Measurements from ENCODE around the gene COL19A1. TPM values are rescaled to one million over a fixed set of nuclear protein-coding genes. Genes with fewer than 3 reads are reported as not detected.

The COL19A1 gene
- total and polyA plus RNA-seq, 2 of the 13 experiments (the other 11 are each of a cell fraction or from before 2014, with no cell fraction given) = not detected

- no peak overlapping the region for H3K9ac ChIP-seq (ENCODE audit: insufficient read depth, low read depth, low read length)
- TF ChIP-seq ZMYM3 (CRISPR knock-in tag; IDR thresholded peaks at IDR 0.05) = no peak
- no peak for TF ChIP-seq HINFP (CRISPR knock-in tag; IDR thresholded peaks at IDR 0.05; ENCODE audit: low read depth)
- no peak for TF ChIP-seq ZBTB7A (CRISPR knock-in tag; IDR thresholded peaks at IDR 0.05)
- no peak for TF ChIP-seq UBTF (CRISPR knock-in tag; IDR thresholded peaks at IDR 0.05)
- DNase-seq (ENCODE audit: low spot score) = no peak
- no peaks in the 10 kb centered on the region for H3K4me1 ChIP-seq (ENCODE audit: insufficient read depth, low read length)
- H2AFZ ChIP-seq (ENCODE audit: low read length) = no peak overlapping the region
- no peak overlapping the region for H3K27ac ChIP-seq (ENCODE audit: extremely low read length, insufficient read depth, low read length)
- in situ Hi-C loops (cut with HindIII; ENCODE audit: extremely low pct_ligation_motif_present, low pct_unique_long_range_greater_than_20kb) = no loop called here
- POLR2A ChIA-PET = no interaction called here
- intact Hi-C loops (cut with micrococcal nuclease; ENCODE audit: unreplicated experiment) = no loop called here
- no peak for FAIRE-seq
- WGBS (ENCODE audit: low lambda C conversion rate) = 0% methylated on average over 2 of the region's 2 CpGs
- CTCF ChIA-PET (ENCODE audit: low intra/inter-chr PET ratio, low total read pairs) = no interaction called here
- H3K4me2 ChIP-seq (ENCODE audit: low read depth, low read length) = no peak overlapping the region
- ATAC-seq = no peak
- no peaks in the 10 kb centered on the region for H3K27me3 ChIP-seq (ENCODE audit: control insufficient read depth in 1 of 2, insufficient read depth in 2 of 2, low read length in 2 of 2)
- no peak overlapping the region for H3K4me3 ChIP-seq (replicated peaks in 1 of 3; ENCODE audit: insufficient read depth in 1 of 3, low read depth in 2 of 3, low read length in 3 of 3)
- no peaks in the 10 kb centered on the region for H3K9me3 ChIP-seq (ENCODE audit: low read length)
- H3K79me2 ChIP-seq (ENCODE audit: insufficient read depth, low read length) = no peaks in the 10 kb centered on the region
- BruUV-seq (replicated peaks) = no TSS peak
- H4K20me1 ChIP-seq (ENCODE audit: insufficient read depth, low read length) = no peaks in the 10 kb centered on the region
- H3K36me3 ChIP-seq (replicated peaks in 1 of 2; ENCODE audit: control insufficient read depth in 1 of 2, insufficient read depth in 2 of 2, low read length in 2 of 2) = no peaks in the 10 kb centered on the region
Observed at GRCh38 chr6:70131528-70131927, 265.2 kb downstream of the COL19A1 start.

GRCh38 chr6:70133246-70133645, 266.9 kb downstream of the COL19A1 start:
- ChIA-PET POLR2A (no interaction called here), CTCF (ENCODE audit: low intra/inter-chr PET ratio, low total read pairs) (no interaction called here)
- Histone ChIP-seq H3K4me3 (replicated peaks in 1 of 3; ENCODE audit: insufficient read depth in 1 of 3, low read depth in 2 of 3, low read length in 3 of 3) (no peak overlapping the region), H3K9me3 (ENCODE audit: low read length) (no peaks in the 10 kb centered on the region), H3K27me3 (ENCODE audit: control insufficient read depth in 1 of 2, insufficient read depth in 2 of 2, low read length in 2 of 2) (no peaks in the 10 kb centered on the region), H3K4me1 (ENCODE audit: insufficient read depth, low read length) (no peaks in the 10 kb centered on the region), H3K4me2 (ENCODE audit: low read depth, low read length) (no peak overlapping the region), H3K27ac (ENCODE audit: extremely low read length, insufficient read depth, low read length) (no peak overlapping the region), H3K36me3 (replicated peaks in 1 of 2; ENCODE audit: control insufficient read depth in 1 of 2, insufficient read depth in 2 of 2, low read length in 2 of 2) (no peaks in the 10 kb centered on the region), H3K9ac (ENCODE audit: insufficient read depth, low read depth, low read length) (no peak overlapping the region), H4K20me1 (ENCODE audit: insufficient read depth, low read length) (no peaks in the 10 kb centered on the region), H2AFZ (ENCODE audit: low read length) (no peak overlapping the region), H3K79me2 (ENCODE audit: insufficient read depth, low read length) (no peaks in the 10 kb centered on the region)
- FAIRE-seq (no peak), DNase-seq (ENCODE audit: low spot score) (no peak), ATAC-seq (no peak)
- no TSS peak for BruUV-seq (replicated peaks)
- WGBS (ENCODE audit: low lambda C conversion rate) = 3% methylated on average over 4 of the region's 4 CpGs
- TF ChIP-seq ZNF230 (CRISPR knock-in tag; IDR thresholded peaks at IDR 0.05) (no peak), ZXDC (CRISPR knock-in tag; IDR thresholded peaks at IDR 0.05) (no peak), CERS6 (CRISPR knock-in tag; IDR thresholded peaks at IDR 0.05) (no peak), ZNF713 (CRISPR knock-in tag; IDR thresholded peaks at IDR 0.05) (no peak), CBX5 (CRISPR knock-in tag; IDR thresholded peaks at IDR 0.05; ENCODE audit: borderline replicate concordance) (no peak), PHF5A (CRISPR knock-in tag; IDR thresholded peaks at IDR 0.05; ENCODE audit: low read depth, unreplicated experiment) (no peak), KDM4B (CRISPR knock-in tag; IDR thresholded peaks at IDR 0.05) (no peak)
- intact Hi-C loops (cut with micrococcal nuclease; ENCODE audit: unreplicated experiment) = no loop called here
- in situ Hi-C loops (cut with HindIII; ENCODE audit: extremely low pct_ligation_motif_present, low pct_unique_long_range_greater_than_20kb) = no loop called here
